GM21526 (cell line): ENCODE measurements around the gene ZAP70.

Experiments used
- ATAC-seq: cut with Tn5 transposase; IDR thresholded peaks from one replicate; pipeline ENCODE4 v1.9.1; 2021; ENCODE audit warnings: moderate library complexity; ENCODE audit not compliant: unreplicated experiment, low FRiP score

ZAP70 gene

DNA sequence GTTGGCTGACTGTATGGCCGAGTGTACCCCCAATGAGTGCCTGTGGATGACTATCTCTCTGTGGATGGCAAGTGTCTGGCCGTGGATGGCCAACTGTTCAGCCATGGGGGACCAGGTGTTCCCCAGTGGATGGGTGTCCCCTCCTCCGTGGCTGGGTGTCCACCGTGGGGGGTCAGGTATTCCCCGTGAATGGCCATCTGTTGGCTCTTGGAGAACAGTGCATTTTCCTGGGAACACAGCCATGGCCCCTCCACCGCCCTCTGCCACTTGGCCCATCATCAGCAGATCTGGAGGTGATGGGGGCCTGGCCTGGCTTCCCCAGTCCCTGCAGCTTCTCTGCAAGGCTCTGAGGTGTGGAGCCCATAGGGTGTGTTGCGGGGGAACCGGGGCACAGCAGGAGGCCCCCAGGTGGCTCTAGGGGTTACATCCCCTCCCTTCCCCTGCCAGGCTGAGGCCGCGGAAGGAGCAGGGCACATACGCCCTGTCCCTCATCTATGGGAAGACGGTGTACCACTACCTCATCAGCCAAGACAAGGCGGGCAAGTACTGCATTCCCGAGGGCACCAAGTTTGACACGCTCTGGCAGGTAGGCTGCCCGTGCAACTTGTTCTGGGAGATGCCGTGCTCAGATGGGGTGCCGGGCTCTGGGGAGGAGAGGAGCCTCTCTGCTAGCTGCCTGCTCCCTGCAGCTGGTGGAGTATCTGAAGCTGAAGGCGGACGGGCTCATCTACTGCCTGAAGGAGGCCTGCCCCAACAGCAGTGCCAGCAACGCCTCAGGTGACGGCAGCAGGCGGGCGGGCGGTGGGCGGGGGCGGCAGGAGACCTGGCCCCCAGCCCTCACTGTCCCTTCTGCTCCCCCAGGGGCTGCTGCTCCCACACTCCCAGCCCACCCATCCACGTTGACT lies 19.3 kb downstream of the ZAP70 start:
- no peak for ATAC-seq

DNA sequence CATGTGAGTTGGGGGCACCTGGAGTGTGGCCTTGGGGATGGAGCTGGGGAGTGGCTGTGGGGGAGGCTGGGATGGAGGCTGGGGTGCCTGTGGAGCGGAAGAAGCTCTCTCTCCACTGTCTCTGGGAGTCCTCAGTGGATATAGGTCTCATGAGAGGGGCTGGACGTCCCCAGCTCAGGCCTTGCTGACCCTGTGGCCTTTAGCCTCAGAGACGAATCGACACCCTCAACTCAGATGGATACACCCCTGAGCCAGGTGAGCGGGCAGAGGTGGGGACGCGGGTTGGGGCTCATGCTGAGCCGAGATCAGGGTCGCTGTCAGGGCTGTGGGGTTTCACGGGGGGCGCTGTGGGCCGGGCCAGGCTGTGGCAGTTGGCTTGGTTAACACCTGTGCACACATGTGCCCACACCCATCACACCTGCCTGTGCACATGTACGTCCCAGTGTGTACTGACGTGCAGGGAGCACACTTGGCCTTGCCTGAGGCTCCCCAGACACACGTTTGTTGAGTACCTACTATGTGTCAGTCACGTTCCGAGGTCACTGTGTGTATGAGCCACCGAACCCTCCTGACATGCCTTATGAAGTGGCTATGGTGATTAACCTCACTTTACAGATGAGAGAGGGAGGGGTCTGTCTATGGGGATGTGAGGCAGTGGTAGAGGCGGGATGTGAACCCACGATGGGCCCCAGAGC lies 20.1 kb downstream of the ZAP70 start:
- no peak for ATAC-seq

DNA sequence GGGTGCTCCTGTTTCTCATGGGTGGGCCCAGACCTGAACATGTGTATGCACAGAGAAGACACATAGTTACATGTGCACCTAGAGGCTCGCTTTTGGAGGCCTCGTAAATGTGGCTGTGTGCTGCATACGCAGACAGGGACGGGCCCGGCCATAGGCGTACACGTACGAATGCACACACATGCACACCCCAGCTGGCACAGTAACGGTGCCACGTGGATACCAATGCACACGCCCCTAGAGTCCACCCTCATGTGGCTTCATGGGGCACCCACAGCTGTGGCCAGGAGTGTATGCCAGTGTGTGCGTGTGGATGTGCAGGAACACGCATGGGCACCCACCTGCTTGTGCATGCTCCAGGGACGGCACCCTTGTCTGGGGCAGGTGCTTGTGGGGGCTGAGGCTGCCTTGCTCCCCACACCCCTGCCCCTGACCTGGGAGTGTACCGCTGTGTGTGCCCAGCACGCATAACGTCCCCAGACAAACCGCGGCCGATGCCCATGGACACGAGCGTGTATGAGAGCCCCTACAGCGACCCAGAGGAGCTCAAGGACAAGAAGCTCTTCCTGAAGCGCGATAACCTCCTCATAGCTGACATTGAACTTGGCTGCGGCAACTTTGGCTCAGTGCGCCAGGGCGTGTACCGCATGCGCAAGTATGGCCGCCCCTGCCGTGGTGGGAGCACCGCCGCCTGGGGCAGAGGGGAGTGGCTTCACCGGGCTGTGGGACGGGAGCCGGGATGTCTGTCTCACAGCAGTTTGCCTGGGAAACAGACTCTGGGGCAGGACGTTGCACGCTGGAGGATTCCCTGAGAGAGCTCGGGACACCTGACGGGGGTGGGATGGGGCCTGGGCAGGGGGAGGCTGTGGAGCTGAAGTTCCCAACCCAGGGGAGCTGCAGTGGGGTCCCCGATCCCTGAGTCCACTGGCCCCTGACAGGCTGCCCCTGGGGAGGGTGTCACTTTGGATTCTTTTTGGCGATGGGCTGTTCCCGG lies 21.0 kb downstream of the ZAP70 start:
- no peak for ATAC-seq

DNA sequence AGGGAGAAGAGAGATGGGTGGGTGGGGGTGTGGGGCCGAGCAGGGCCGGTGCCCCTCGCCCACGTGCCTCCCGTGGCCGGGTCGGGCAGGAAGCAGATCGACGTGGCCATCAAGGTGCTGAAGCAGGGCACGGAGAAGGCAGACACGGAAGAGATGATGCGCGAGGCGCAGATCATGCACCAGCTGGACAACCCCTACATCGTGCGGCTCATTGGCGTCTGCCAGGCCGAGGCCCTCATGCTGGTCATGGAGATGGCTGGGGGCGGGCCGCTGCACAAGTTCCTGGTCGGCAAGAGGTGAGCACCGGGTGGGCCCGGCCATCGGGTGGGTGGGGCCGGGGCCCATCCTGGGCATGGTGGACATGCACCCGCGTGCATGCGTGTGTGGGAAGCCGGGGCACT lies 21.8 kb downstream of the ZAP70 start:
- ATAC-seq = no peak

DNA sequence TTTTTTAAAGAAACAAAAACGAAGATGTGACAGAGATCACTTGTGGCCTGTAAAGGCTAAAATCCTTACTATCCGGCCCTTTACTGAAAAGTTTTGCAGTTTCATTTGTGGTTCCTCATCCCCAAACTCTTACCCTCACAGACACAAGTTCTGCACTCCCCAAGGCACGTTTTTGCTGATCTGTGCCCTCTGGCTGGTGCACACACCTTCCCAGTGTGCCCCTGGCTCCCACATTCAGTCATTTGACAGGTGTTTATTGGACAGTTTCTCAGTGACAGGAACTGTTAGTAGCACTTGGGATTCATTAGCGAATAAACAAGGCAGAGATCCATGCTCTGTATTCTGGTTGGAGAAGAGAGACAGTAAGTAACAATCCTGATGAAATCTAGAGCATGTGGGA lies 22.8 kb downstream of the ZAP70 start:
- no peak for ATAC-seq

DNA sequence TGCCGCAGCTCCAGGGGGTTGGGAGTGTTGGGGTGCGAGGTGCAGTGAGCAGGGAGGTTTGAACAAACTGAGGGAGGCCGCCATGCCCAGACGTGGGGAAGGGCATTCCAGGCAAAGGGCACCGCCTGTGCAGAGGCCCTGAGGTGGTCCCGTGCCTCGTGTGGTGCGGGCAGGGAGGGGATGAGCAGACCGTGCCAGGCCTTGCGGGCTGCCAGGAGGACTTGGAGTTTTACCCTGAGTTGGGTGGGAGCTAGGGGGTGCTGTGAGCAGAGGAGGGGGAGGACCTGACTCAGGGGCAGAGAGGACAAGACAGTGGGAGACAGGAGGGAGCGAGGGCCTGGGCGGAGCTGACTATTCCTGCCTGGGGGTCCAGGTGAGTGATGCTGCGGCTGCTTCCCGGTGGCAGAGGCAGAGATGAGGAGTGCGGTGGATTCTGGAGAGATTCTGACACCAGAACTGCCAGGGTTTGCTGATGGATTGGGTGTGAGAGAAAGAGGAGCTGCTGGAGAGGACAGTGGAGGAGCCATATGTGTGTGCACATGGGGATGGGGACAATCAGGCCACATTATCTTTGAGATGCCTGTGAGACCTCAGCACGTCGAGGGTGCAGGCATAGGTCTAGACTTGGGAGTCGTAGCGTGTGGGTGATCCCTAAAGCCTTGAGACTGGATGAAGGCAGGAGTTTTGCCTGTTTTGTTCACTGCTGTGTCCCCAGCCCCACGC lies 23.4 kb downstream of the ZAP70 start:
- no peak for ATAC-seq

DNA sequence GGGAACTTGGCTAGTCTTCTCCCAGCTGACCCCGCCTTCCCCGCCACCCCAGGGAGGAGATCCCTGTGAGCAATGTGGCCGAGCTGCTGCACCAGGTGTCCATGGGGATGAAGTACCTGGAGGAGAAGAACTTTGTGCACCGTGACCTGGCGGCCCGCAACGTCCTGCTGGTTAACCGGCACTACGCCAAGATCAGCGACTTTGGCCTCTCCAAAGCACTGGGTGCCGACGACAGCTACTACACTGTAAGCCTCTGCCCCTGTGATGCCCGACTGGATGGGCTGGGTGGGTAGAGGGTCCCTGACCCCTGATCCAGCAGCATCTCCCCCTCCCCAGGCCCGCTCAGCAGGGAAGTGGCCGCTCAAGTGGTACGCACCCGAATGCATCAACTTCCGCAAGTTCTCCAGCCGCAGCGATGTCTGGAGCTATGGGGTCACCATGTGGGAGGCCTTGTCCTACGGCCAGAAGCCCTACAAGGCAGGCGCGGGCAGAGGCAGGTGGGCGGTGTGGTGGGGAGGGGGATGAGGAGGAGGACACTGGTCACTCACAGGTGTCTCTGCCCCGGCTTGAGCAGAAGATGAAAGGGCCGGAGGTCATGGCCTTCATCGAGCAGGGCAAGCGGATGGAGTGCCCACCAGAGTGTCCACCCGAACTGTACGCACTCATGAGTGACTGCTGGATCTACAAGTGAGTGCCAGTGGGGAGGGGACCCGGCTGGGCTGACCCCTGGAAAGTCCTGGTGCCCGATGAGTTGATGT lies 24.2 kb downstream of the ZAP70 start:
- no peak for ATAC-seq

DNA sequence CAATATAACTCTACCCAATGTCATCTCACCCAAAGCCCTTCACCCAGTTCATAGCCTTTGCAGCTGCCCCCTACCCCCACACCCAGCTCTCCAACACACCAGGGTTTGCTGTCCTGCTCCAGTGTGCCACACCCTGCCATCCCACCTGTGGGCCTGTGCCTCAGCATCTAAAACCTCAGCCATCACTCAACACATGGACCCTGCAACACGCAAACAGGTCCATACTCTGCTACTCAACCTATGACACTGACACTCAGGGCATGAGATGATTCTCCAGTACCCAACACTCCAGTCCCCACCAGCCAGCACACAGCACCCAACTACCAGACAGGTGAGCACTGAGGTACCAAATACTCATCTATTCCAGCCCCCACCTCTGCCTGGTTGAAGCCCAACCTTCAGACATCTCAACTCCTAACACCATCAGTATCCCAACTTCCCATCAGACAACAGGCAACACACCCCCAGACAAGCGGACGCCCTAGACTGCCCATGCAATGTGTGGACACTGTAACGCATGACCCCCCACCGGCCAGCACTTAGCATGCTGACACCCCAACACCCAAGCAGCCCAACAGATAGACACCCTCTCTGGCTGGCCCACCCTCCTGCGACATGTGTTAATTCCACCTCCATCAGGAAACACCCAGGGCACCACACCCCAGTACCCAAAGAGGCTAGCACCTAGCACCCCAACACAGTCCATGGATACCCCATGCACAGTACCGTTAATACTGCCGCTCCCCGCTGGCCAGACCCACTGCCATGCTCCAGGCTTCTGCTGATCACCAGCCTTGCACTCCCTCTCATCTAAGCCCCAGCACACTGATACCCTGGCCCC lies 25.0 kb downstream of the ZAP70 start:
- no peak for ATAC-seq

DNA sequence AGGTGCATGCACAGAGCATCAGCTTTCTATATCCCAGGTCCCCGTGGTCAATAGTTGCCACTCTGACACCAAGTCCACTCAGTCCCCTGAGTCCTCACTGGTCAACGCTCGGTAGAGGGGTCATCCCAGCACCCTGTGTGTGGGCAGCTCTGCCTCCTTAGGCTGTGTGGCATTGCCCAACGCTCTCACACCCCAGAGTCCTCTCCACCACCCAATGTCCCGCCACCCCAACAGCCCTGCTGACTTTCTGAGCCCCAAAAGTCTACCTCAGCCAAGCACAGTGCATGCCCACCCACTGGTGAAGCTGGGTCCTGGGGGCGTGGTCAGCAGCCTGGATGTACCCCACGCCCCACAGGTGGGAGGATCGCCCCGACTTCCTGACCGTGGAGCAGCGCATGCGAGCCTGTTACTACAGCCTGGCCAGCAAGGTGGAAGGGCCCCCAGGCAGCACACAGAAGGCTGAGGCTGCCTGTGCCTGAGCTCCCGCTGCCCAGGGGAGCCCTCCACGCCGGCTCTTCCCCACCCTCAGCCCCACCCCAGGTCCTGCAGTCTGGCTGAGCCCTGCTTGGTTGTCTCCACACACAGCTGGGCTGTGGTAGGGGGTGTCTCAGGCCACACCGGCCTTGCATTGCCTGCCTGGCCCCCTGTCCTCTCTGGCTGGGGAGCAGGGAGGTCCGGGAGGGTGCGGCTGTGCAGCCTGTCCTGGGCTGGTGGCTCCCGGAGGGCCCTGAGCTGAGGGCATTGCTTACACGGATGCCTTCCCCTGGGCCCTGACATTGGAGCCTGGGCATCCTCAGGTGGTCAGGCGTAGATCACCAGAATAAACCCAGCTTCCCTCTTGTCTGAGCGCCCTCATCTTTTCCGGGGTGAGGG lies 25.9 kb downstream of the ZAP70 start:
- no peak for ATAC-seq

DNA sequence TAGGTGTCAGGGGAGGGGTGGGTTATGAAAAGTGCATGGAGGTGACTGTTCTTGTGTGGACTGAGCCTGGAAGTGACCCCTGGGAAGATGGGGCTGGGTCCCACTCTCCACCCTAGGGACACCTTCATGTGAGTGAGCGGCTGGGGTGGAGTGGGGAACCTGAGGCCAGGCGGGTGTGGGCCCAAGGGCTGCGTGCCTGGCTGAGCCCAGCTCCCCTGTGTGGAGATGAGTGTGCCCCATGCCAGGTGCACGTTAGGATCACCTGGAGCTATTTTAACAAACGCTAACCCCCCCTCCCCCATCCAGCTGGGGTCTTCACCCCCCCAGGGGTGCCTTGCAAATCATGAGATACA lies 26.5 kb downstream of the ZAP70 start:
- ATAC-seq = no peak

DNA sequence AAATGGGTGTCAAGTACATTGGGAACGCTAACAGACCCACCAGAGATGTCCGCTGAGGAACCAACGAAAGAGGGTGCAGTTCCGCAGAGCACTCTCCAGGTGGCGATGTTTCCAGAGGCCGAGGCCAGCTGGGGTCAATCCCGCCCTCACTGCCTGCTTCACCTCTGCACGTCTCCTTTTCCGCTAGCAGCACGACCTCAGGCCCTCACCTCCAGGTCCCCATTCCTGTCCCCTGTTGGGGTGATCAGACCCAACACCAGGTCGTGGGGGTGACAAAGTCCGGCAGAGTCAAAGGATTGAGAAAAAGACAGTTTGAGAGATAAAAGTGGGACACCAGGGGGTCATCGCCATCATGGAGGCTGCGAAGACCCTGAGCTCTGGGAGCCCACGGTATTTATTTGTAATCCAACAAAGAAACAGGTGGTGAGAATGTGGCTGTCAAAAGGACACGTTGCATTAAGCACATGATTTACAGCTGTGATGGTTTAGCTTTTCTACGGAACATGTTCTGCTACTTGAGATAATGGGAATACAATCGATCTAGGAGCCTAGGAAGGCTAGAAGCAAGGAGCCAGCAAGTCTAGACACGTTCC lies 27.3 kb downstream of the ZAP70 start:
- no peak for ATAC-seq

DNA sequence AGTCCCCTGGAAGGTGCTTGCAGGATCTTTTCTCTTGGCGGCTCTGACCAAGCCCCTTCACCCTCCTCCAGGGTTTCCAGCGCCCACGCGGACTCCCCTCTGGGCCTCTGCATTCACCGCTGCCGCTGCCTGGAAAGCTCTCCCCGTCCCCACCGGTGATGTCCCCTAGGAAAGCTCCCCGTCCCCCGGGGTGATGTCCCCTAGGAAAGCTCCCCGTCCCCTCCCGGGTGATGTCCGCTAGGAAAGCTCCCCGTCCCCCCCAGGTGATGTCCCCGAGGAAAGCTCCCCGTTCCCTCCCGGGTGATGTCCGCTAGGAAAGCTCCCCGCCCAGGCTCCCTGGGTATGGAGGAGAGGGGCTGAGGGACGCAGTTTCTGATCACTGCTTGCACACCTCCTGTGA lies 27.9 kb downstream of the ZAP70 start:
- ATAC-seq = no peak

DNA sequence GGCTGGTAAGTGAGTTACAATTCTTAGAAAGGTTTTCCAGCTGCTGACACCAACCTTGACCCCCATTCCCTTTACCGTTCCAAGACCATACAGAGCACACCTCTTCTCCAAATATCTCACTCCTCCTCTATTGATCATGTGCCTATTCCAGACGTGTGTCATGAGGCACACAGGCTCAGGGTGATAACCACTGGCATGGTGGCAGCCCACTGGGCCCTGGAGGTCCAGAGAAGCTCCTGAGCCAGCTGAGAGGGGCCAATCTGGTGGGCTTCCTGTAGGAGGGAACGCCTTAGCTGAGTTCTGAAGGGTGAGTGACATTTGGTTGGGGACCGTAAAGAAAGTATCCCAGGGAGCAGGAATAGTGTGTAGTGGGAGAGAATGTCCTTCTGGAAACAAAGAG lies 28.3 kb downstream of the ZAP70 start:
- no peak for ATAC-seq

DNA sequence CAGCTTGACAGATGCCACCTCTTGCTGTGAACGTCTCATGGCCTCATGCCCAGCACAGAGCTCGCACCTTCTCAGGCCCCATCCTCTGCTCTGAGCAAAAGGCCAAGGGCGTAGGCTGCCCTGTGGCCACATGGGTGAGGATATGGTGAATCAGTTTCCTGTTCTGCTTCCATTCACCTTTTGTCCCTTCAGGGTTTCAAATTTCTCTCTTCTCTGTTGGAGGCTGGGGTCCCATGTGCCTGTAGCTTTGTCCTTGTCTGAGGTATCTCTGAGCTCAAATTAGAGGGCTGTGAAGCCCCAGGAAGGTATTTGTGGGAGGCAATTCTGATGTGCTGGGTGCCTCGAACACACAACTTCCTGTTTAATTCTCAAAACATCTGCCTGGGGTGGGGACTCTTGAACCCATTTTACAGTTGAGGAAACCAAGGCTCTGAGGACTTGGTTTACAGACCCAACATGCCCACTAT lies 29.0 kb downstream of the ZAP70 start:
- ATAC-seq = no peak

DNA sequence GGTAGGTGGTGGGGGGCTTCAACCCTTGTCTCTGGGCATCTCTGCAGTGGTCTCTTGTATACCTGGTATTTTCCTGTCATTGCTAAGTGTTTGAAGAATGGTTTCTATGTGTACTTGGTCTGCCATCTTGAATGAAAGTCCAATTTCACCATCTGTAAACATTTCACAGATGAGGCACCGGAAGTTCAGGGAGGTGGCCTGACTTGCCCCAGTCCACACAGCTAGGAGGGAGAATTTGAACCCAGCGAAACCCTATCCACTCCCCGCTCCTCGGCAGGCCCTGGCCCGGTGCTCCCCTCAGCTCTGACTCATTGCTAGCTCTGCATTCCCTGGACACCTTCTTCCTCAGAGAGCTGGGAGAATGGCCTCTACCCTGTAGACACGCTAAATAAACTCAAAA lies 30.5 kb downstream of the ZAP70 start:
- ATAC-seq = no peak

DNA sequence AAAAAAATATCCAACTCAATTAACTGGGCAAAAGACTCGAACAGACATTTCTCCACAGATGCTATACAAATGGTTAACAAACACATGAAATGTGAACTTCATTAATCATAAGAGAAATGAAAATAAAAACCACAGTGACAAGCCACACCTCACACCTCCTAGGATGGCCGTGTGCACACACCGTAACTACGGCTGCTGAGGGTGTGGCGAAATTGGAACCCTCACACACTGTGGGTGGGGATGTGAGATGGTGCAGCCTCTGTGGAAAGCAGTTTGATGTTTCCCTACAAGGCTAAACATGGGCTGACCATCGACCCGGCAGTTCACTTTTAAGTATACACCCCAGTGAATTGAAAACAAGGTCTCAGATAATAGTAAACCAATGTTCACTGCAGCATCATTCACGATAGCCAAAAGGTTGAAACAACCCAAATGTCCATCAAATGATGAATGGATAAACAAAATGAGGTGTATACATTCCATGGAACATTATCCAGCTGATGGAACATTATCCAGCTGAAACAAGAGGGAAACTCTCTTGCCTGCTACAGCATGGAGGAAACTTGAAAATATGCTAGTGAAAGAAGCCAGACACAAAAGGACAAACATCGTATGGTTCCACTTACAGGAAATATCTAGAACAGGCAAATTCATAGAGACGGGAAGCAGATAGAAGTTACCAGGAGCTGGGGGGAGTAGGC lies 32.2 kb downstream of the ZAP70 start:
- no peak for ATAC-seq

DNA sequence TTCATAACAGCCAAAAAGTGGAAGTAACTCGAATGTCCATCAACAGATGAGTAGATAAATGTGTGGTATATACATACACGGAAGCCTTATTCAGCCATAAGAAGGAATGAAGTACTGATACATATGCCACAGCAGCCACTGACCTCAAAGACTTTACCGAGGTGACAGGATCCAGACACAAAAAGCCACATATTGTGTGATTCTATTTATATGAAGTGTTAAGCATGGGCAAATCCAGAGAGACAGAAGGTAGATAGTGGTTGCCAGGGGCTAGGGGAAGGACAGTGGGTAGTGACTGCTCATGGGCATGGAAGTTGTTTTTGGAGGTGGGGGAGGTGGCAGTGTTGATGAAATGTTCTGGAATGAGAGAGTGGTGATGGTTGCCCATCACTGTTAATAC lies 33.9 kb downstream of the ZAP70 start:
- no peak for ATAC-seq
